HG03097 (cell line): ENCODE data around the gene KIF1A.
"Not testable (repeated sequence)": the region's sequence is repeated elsewhere in the genome, so short reads cannot be mapped to it uniquely, and the experiment has no call there.

Source experiments
- ATAC-seq: cut with Tn5 transposase; IDR thresholded peaks from one replicate; pipeline ENCODE4 v1.9.1; 2021; ENCODE audit not compliant: unreplicated experiment, low FRiP score

Gene KIF1A

GRCh38 chr2:240705204-240705791 is 114.7 kb downstream of the KIF1A start:
- no peak for ATAC-seq

GRCh38 chr2:240704651-240705050 is 115.4 kb downstream of the KIF1A start:
- ATAC-seq: no peak

GRCh38 chr2:240703417-240704341 is 116.3 kb downstream of the KIF1A start:
- ATAC-seq: no peak

- no peak for ATAC-seq
Measured at GRCh38 chr2:240702640-240703011, 117.4 kb downstream of the KIF1A start.

GRCh38 chr2:240701736-240702639 is 118.0 kb downstream of the KIF1A start:
- ATAC-seq: no peak

- no peak for ATAC-seq
Measured at GRCh38 chr2:240701091-240701735, 118.8 kb downstream of the KIF1A start.

GRCh38 chr2:240700616-240701015 is 119.4 kb downstream of the KIF1A start:
- not testable (repeated sequence) for ATAC-seq

- ATAC-seq: not testable (repeated sequence)
Measured at GRCh38 chr2:240699835-240700234, 120.2 kb downstream of the KIF1A start.

GRCh38 chr2:240698852-240699561 is 121.0 kb downstream of the KIF1A start:
- ATAC-seq: not testable (repeated sequence)

GRCh38 chr2:240696469-240696868 is 123.5 kb downstream of the KIF1A start:
- ATAC-seq: not testable (repeated sequence)

GRCh38 chr2:240695593-240695992 is 124.4 kb downstream of the KIF1A start:
- not testable (repeated sequence) for ATAC-seq

- ATAC-seq: not testable (repeated sequence)
Measured at GRCh38 chr2:240694304-240694703, 125.7 kb downstream of the KIF1A start.

GRCh38 chr2:240692583-240693561 is 127.1 kb downstream of the KIF1A start:
- not testable (repeated sequence) for ATAC-seq

- not testable (repeated sequence) for ATAC-seq
Measured at GRCh38 chr2:240691631-240692420, 128.2 kb downstream of the KIF1A start, which contains the start of gene AQP12A. TSS of gene AQP12A (plus strand) at chr2:240691866. CDS start at chr2:240691914, 48 bp downstream.

- not testable (repeated sequence) for ATAC-seq
Measured at GRCh38 chr2:240691075-240691427, 129.0 kb downstream of the KIF1A start.

GRCh38 chr2:240690421-240691074 is 129.5 kb downstream of the KIF1A start:
- not testable (repeated sequence) for ATAC-seq

- no peak for ATAC-seq
Measured at GRCh38 chr2:240689975-240690374, 130.0 kb downstream of the KIF1A start.
